Activated CD8-positive, alpha-beta memory T cell treated with anti-CD3 and anti-CD28 coated beads, Interleukin-2, amount 50 U/mL, for 24 hours (primary cell): ENCODE measurements around the gene ABCG2.

Experiments
- DNase-seq: peaks from one replicate; pipeline ENCODE4 v3.0.0-alpha.2; 2020; ENCODE audit errors: extremely low read depth

Gene ABCG2

GRCh38 chr4:88064410-88064809 lies 94.0 kb downstream of the ABCG2 start:
- no peak for DNase-seq

GRCh38 chr4:88063634-88064296 lies 94.7 kb downstream of the ABCG2 start:
- no peak for DNase-seq

- no peak for DNase-seq
Measured at GRCh38 chr4:88062843-88063242, 95.6 kb downstream of the ABCG2 start.

GRCh38 chr4:88062311-88062710 lies 96.1 kb downstream of the ABCG2 start:
- DNase-seq: no peak

- DNase-seq: no peak
Measured at GRCh38 chr4:88060431-88060830, 98.0 kb downstream of the ABCG2 start.

GRCh38 chr4:88059766-88060165 lies 98.7 kb downstream of the ABCG2 start:
- DNase-seq: no peak

- no peak for DNase-seq
Measured at GRCh38 chr4:88058295-88058694, 100.1 kb downstream of the ABCG2 start.

- no peak for DNase-seq
Measured at GRCh38 chr4:88054901-88055300, 103.5 kb downstream of the ABCG2 start.

- DNase-seq: no peak
Measured at GRCh38 chr4:88054229-88054628, 104.2 kb downstream of the ABCG2 start.

- DNase-seq: no peak
Measured at GRCh38 chr4:88045021-88045420, 113.4 kb downstream of the ABCG2 start.

GRCh38 chr4:88043586-88044340 lies 114.7 kb downstream of the ABCG2 start:
- no peak for DNase-seq

GRCh38 chr4:88043001-88043400 lies 115.4 kb downstream of the ABCG2 start:
- DNase-seq: no peak

GRCh38 chr4:88041626-88042025 lies 116.8 kb downstream of the ABCG2 start:
- DNase-seq: no peak

- no peak for DNase-seq
Measured at GRCh38 chr4:88040707-88041106, 117.7 kb downstream of the ABCG2 start.
